OCI-LY7 (cell line): Measurements from ENCODE around the gene AAK1. TPM values are rescaled to one million over a fixed set of nuclear protein-coding genes. Genes with fewer than 3 reads are reported as not detected.

Source experiments
- BruUV-seq: library from RNA; stranded (reverse); fragments of 400-500 nt; replicated peaks from 2 replicates; lab custom pipeline; 2021; lab: Mats Ljungman, UMichigan
- CTCF ChIA-PET: fragments of 300-600 bp; sonication (Branson Sonifier 250); formaldehyde crosslinking; loops from one replicate; lab custom pipeline; 2022; ENCODE audit warnings: antibody characterized with exemption; ENCODE audit not compliant: unreplicated experiment; lab: Charles Lee
- POLR2A ChIA-PET: fragments of 300-600 bp; sonication (Branson Sonifier 250); formaldehyde crosslinking; loops from one replicate; lab custom pipeline; 2022; ENCODE audit warnings: antibody characterized with exemption; lab: Charles Lee
- DNase-seq: peaks from one replicate; pipeline ENCODE4 v3.0.0-alpha.2; 2015; ENCODE audit warnings: low spot score
- H2AFZ ChIP-seq: fragments of 200-600 bp; sonication (generic), shearing (Covaris generic); 2 replicates; pipeline ENCODE4 v1.6.1; 2014; ENCODE audit warnings: mild to moderate bottlenecking, antibody characterized with exemption, low read length, moderate library complexity
- H3K27ac ChIP-seq: fragments of 200-600 bp; sonication (generic); 2 replicates; pipeline ENCODE4 v1.5.1; 2014; ENCODE audit warnings: mixed run types, low read depth, mild to moderate bottlenecking, moderate library complexity, low read length, inconsistent platforms; ENCODE audit not compliant: poor library complexity, severe bottlenecking
- H3K36me3 ChIP-seq: fragments of 200-600 bp; sonication (generic); 2 replicates; pipeline ENCODE4 v1.6.1; 2014; ENCODE audit warnings: mild to moderate bottlenecking, antibody characterized with exemption, low read length, moderate library complexity, mixed read lengths; ENCODE audit not compliant: insufficient read depth
- H3K4me1 ChIP-seq: fragments of 200-600 bp; sonication (generic); 2 replicates; pipeline ENCODE4 v1.5.1; 2014; ENCODE audit warnings: mild to moderate bottlenecking, low read length; ENCODE audit not compliant: insufficient read depth, poor library complexity, severe bottlenecking
- H3K4me2 ChIP-seq: fragments of 200-600 bp; sonication (generic); 2 replicates; pipeline ENCODE4 v1.6.1; 2014; ENCODE audit warnings: mild to moderate bottlenecking, low read length
- H3K4me3 ChIP-seq: fragments of 200-600 bp; sonication (generic); 2 replicates; pipeline ENCODE4 v1.5.1; 2014; ENCODE audit warnings: mild to moderate bottlenecking, low read depth, low read length; ENCODE audit not compliant: poor library complexity, severe bottlenecking
- H3K79me2 ChIP-seq: fragments of 200-600 bp; sonication (generic); 2 replicates; pipeline ENCODE4 v1.6.1; 2016; ENCODE audit warnings: low read depth, mild to moderate bottlenecking, low read length, moderate library complexity, mixed read lengths; ENCODE audit not compliant: insufficient read depth
- H3K9me2 ChIP-seq: fragments of 200-600 bp; sonication (generic); 2 replicates; pipeline ENCODE4 v1.6.1; 2016; ENCODE audit warnings: mild to moderate bottlenecking, low read length, mixed read lengths; ENCODE audit not compliant: insufficient read depth
- H3K9me3 ChIP-seq: fragments of 200-600 bp; sonication (generic); 2 replicates; pipeline ENCODE4 v1.6.1; 2014; ENCODE audit warnings: mild to moderate bottlenecking, mixed run types, low read length, mixed read lengths
- H4K20me1 ChIP-seq: fragments of 200-600 bp; sonication (generic); 2 replicates; pipeline ENCODE4 v1.6.1; 2014; ENCODE audit warnings: mild to moderate bottlenecking, antibody characterized with exemption, low read length, moderate library complexity, mixed read lengths; ENCODE audit not compliant: insufficient read depth
- EZH2phosphoT487 ChIP-seq: fragments of 200-600 bp; sonication (generic); IDR thresholded peaks from 2 replicates; pipeline ENCODE4 v1.6.1; 2018; ENCODE audit warnings: low read depth, borderline replicate concordance, mild to moderate bottlenecking, mixed run types, antibody characterized with exemption, low read length, moderate library complexity, mixed read lengths
- intact Hi-C: fragments of 100-400 bp; cut with micrococcal nuclease; formaldehyde crosslinking; loops from one replicate; pipeline ENCODE4 v1.10.0; 2022; ENCODE audit not compliant: unreplicated experiment
- total RNA-seq, 2 experiments: library from RNA; depleted of rRNA in 1 of 2; stranded (reverse); fragments of >200 nt in 1 of 2; shearing (Covaris generic) in 1 of 2; gene quantifications; 2 replicates each; pipeline ENCODE4 v1.2.3, GENCODE V29; 2014 to 2022
- TF ChIP-seq, protein P1 (sequence below): fragments of 200-600 bp; sonication (generic); conservative IDR thresholded peaks from 2 replicates; pipeline ENCODE4 v1.5.1; 2014; ENCODE audit warnings: mild to moderate bottlenecking, antibody characterized with exemption, low read length, moderate library complexity, mixed read lengths

The AAK1 gene
- total RNA-seq, 2 experiments from 2014 or later: 8.3 to 8.5 TPM

DNA sequence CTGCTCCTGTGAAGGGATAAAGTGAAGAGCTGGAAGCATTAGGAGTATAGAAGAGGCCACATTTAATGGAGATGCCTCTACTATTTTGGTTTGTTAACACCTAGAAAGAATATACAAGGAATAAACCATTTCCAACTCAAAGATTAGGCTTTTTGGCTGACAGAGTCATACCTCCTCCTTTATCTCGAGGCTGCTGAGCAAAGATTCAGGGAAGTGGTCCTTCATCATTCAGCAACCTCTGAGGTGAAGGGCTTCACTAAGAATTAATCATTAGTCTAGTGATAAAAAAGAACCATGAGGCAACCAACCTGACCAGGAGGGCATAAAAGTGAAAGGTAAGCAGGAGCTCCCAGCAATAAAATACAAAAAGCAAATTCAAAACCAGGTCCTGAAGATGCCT is 25.8 kb downstream of the AAK1 start:
- no peak for TF ChIP-seq EZH2phosphoT487
- TF ChIP-seq, protein P1, sequence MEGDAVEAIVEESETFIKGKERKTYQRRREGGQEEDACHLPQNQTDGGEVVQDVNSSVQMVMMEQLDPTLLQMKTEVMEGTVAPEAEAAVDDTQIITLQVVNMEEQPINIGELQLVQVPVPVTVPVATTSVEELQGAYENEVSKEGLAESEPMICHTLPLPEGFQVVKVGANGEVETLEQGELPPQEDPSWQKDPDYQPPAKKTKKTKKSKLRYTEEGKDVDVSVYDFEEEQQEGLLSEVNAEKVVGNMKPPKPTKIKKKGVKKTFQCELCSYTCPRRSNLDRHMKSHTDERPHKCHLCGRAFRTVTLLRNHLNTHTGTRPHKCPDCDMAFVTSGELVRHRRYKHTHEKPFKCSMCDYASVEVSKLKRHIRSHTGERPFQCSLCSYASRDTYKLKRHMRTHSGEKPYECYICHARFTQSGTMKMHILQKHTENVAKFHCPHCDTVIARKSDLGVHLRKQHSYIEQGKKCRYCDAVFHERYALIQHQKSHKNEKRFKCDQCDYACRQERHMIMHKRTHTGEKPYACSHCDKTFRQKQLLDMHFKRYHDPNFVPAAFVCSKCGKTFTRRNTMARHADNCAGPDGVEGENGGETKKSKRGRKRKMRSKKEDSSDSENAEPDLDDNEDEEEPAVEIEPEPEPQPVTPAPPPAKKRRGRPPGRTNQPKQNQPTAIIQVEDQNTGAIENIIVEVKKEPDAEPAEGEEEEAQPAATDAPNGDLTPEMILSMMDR: no peak
- H3K4me1 ChIP-seq: no peaks in the 10 kb centered on the region
- no peaks in the 10 kb centered on the region for H3K79me2 ChIP-seq
- no TSS peak for BruUV-seq
- no peak overlapping the region for H2AFZ ChIP-seq
- ChIA-PET POLR2A (no interaction called here), CTCF (no interaction called here)
- DNase-seq: no peak
- intact Hi-C loops: no loop called here
- H3K27ac ChIP-seq: no peak overlapping the region
- H3K36me3 ChIP-seq: no peaks in the 10 kb centered on the region
- no peak overlapping the region for H3K4me3 ChIP-seq
- no peaks in the 10 kb centered on the region for H3K9me3 ChIP-seq
- no peak overlapping the region for H3K4me2 ChIP-seq
- no peaks in the 10 kb centered on the region for H3K9me2 ChIP-seq
- H4K20me1 ChIP-seq: no peaks in the 10 kb centered on the region

DNA sequence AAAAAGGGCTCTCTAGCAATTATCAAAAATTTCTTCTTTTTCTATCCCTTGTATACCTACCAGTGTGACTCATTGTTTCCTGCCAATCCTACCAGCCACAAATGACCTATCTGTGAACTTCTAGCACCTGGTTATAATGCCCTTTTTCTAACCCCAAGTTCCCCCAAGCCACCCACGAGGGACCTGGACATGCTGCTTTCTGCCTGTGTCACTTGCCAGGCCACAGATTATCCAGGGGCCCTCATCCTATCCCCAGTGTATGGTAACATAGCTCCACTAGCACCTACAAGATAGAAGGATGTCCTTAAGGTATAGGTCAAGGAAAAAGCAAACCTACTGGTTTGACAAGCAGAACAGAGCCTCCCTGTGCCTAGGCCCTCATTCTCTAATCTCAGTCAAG is 26.8 kb downstream of the AAK1 start:
- intact Hi-C loops: no loop called here
- H3K9me2 ChIP-seq: no peaks in the 10 kb centered on the region
- no peaks in the 10 kb centered on the region for H3K4me1 ChIP-seq
- no peak for TF ChIP-seq EZH2phosphoT487
- TF ChIP-seq, protein P1: no peak
- H2AFZ ChIP-seq: no peak overlapping the region
- no TSS peak for BruUV-seq
- H3K79me2 ChIP-seq: no peaks in the 10 kb centered on the region
- no peaks in the 10 kb centered on the region for H3K9me3 ChIP-seq
- H3K4me2 ChIP-seq: no peak overlapping the region
- CTCF ChIA-PET: no interaction called here
- no peaks in the 10 kb centered on the region for H4K20me1 ChIP-seq
- no peak overlapping the region for H3K4me3 ChIP-seq
- no peak for DNase-seq
- no peak overlapping the region for H3K27ac ChIP-seq
- POLR2A ChIA-PET: no interaction called here
- H3K36me3 ChIP-seq: no peaks in the 10 kb centered on the region

DNA sequence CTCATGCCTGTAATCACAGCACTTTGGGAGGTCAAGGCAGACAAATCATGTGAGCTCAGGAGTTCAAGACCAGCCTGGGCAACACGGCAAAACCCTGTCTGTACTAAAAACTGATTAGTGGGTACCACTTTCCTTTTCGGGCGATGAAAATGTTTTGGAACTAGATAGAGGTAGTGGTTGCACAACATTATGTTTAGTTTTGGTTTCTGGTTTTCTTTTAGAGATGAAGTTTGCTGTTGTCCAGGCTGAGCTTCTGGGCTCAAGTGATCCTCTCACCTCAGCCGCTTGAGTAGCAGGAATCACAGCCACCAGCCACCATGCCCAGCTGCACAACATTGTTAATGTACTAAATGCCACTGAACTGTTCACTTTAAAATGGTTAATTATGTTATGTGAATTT is 27.6 kb downstream of the AAK1 start:
- TF ChIP-seq, protein P1: no peak
- TF ChIP-seq EZH2phosphoT487: no peak
- no TSS peak for BruUV-seq
- no peak overlapping the region for H3K4me2 ChIP-seq
- no peak for DNase-seq
- CTCF ChIA-PET: interaction anchor here (0.6 kb wide), 1 partner anchor 187 kb away, joined by 3 read pairs; no protein-coding TSS in a partner anchor
- H2AFZ ChIP-seq: no peak overlapping the region
- H3K36me3 ChIP-seq: no peaks in the 10 kb centered on the region
- no peaks in the 10 kb centered on the region for H3K4me1 ChIP-seq
- H3K9me3 ChIP-seq: no peaks in the 10 kb centered on the region
- H4K20me1 ChIP-seq: no peaks in the 10 kb centered on the region
- no peaks in the 10 kb centered on the region for H3K79me2 ChIP-seq
- H3K27ac ChIP-seq: no peak overlapping the region
- no peak overlapping the region for H3K4me3 ChIP-seq
- intact Hi-C loops: no loop called here
- POLR2A ChIA-PET: no interaction called here
- H3K9me2 ChIP-seq: no peaks in the 10 kb centered on the region
